Neutrophil (primary cell): ENCODE results near the gene GTF3C2.
"Not testable (repeated sequence)": the region's sequence is repeated elsewhere in the genome, so short reads cannot be mapped to it uniquely, and the experiment has no call there.

Experiments used
- H3K27ac ChIP-seq: fragments of 200-600 bp; sonication (generic); 2 replicates; pipeline ENCODE4 v1.5.1; 2016; ENCODE audit warnings: mild to moderate bottlenecking, moderate library complexity
- H3K27me3 ChIP-seq: fragments of 200-600 bp; sonication (generic); 2 replicates; pipeline ENCODE4 v1.6.0; 2016; ENCODE audit warnings: mild to moderate bottlenecking
- H3K36me3 ChIP-seq: fragments of 200-600 bp; sonication (generic); 2 replicates; pipeline ENCODE4 v1.5.1; 2017
- H3K4me1 ChIP-seq, 2 experiments: fragments of 200-600 bp in 1 of 2; sonication (generic) in 1 of 2; 1 replicate in 1 of 2; 2 replicates in 1 of 2; pipeline versions ENCODE4 v1.5.1 to v1.6.1; 2013 to 2016; ENCODE audit warnings: low read depth in 1 of 2, low read length in 1 of 2, mild to moderate bottlenecking in 1 of 2, moderate library complexity in 1 of 2; ENCODE audit not compliant: control insufficient read depth in 1 of 2, insufficient read depth in 1 of 2
- H3K4me3 ChIP-seq, 2 experiments: fragments of 200-600 bp in 1 of 2; sonication (generic) in 1 of 2; 1 replicate in 1 of 2; 2 replicates in 1 of 2; pipeline ENCODE4 v1.5.1; 2013 to 2016; ENCODE audit warnings: low read depth in 1 of 2, low read length in 1 of 2, mild to moderate bottlenecking in 1 of 2, moderate library complexity in 1 of 2
- H3K9me3 ChIP-seq: fragments of 200-600 bp; sonication (generic); 2 replicates; pipeline ENCODE4 v1.5.1; 2016
- TF ChIP-seq, protein P1 (sequence below): fragments of 200-600 bp; sonication (generic); IDR thresholded peaks from 2 replicates; pipeline ENCODE4 v1.5.1; 2016; ENCODE audit warnings: antibody characterized with exemption

Gene GTF3C2

DNA sequence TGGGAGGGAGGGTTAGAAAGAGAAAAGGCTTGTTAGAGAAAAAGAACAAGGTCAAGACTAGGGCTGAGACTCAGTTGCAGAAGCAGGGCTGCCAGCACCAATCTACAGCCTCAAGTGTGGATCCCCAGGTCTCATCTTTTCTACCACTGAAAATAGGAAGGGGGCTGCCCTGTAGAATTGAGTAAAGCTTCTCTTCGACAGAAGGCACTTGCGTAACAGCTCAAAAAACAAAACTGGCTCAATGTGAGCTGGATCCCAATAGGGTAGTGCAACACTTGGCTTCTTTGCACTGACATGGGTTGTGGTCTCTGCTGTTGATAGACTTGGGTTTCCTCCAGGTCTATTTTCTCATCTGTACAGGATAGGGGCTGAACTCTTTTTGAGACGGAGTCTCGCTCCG lies 31.8 kb downstream of the GTF3C2 start:
- H3K27ac ChIP-seq = no peak overlapping the region
- H3K9me3 ChIP-seq = no peaks in the 10 kb centered on the region
- H3K36me3 ChIP-seq = peaks cover 36% of the 10 kb centered on the region
- peaks cover 16 to 19% of the 10 kb centered on the region in 2 experiments for H3K4me1 ChIP-seq
- no peak overlapping the region for H3K4me3 ChIP-seq
- TF ChIP-seq, protein P1, sequence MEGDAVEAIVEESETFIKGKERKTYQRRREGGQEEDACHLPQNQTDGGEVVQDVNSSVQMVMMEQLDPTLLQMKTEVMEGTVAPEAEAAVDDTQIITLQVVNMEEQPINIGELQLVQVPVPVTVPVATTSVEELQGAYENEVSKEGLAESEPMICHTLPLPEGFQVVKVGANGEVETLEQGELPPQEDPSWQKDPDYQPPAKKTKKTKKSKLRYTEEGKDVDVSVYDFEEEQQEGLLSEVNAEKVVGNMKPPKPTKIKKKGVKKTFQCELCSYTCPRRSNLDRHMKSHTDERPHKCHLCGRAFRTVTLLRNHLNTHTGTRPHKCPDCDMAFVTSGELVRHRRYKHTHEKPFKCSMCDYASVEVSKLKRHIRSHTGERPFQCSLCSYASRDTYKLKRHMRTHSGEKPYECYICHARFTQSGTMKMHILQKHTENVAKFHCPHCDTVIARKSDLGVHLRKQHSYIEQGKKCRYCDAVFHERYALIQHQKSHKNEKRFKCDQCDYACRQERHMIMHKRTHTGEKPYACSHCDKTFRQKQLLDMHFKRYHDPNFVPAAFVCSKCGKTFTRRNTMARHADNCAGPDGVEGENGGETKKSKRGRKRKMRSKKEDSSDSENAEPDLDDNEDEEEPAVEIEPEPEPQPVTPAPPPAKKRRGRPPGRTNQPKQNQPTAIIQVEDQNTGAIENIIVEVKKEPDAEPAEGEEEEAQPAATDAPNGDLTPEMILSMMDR = no peak
- H3K27me3 ChIP-seq = no peaks in the 10 kb centered on the region

DNA sequence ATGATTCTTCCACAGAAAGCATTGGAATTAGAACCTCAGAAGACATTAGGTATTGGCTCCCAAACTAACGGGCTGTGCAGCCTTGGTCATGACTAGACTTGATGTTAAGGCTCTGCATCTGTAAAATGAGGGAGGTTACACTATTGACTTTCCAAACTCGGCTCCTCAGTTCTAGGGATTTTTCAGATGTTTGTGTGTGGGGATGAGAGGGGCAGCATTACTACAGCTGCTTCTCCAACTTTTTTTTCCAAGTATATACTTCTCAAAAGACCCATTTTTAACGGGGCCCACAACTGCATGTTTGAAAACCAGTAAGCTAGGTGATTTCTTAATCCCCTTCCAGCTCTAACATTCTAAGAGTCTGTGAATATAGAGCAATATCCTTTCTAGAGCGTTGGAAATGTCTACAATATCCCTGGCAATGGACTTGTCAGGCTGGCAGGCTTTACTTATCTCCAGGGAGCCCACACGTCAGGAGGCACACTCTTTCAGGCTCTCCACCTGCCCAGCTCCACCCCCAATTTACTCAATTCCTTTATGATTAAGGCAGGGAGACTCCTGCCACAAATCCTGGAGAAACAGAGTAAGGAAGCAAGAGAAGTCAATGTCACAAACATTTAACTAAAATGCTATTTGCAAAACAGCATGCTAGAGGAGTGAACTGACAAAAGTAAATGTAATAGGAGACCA lies 32.8 kb downstream of the GTF3C2 start:
- peak overlapping the region; percentile 89 for H3K27ac ChIP-seq
- peaks cover 16 to 19% of the 10 kb centered on the region in 2 experiments for H3K4me1 ChIP-seq
- no peaks in the 10 kb centered on the region for H3K27me3 ChIP-seq
- TF ChIP-seq, protein P1 = no peak
- peak overlapping the region; percentile 71 to 89 for H3K4me3 ChIP-seq
- H3K36me3 ChIP-seq = peaks cover 27% of the 10 kb centered on the region
- no peaks in the 10 kb centered on the region for H3K9me3 ChIP-seq

DNA sequence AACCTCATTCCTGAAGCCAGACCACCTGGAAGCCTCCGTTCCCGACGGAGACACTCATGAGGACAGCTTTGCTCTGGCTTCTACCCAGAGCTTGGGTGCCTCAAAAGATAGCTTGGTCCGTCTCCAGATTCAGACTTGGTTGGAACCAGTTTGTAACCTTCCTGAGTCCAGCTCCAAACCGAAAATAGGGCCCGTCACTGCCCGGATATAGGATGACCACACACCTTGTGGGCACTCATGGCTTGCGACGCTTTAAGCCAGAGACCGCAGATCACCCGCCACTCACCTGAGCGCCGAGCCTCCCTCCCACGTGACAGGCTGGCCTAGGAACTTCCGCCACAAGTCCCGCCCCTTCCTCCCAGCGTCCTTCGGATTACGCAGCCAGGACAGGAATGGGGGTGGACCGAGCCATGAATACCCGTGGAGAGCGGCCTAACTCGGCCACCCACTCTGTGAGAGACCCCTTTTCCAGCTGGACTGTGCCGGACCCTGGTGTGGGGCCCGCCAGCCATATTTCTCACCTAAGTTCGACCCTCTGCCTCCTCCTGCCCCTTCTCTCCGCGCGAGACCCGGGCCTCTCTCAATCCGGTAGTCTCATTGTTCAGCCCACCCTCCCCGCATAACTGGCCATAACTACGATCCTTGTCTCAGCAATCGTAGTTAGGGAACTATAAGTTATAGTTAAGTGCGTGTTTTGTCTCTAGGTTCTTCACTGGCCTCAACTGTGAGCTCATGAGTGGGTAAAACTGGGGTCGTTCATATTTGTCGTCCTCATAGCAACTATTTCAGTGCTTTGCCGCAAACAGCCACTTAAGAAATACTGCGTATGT lies 33.6 kb downstream of the GTF3C2 start, which contains the start of gene MPV17:
Gene MPV17, minus strand, starts transcription at position 332 of the 830 bp plus-strand sequence. CDS start 580 bp downstream, outside the sequence.
- Histone ChIP-seq H3K4me3 (peak within 1 kb of the TSS; percentile 71 to 89), H3K27me3 (no peaks in the 10 kb centered on the region), H3K4me1 (peaks cover 16 to 19% of the 10 kb centered on the region in 2 experiments), H3K9me3 (no peaks in the 10 kb centered on the region), H3K27ac (peak within 1 kb of the TSS; percentile 89), H3K36me3 (peaks cover 19% of the 10 kb centered on the region)
- TF ChIP-seq, protein P1 = no peak

DNA sequence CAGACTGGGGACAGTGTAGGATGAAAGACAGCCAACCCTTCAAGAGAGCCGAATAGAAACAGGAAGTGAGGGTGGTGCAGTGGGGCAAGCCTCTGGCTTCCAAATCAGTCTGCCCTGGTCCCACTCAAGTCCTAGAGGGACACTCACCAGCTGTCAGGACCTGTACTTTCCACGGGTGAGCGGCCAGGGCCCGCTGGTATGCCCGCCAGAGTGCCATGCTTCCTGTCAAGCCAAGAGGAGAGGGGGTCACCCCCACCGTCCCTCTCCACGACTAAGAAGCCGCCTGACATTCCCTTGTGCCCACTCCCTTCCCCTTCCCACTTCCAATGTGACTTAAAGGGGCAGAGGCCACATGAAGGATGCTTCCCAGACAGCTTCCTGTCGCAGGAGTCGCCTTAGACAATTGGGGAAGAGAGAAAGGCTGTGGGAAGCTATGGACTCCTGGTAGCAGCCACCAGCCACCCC lies 34.2 kb downstream of the GTF3C2 start:
- Histone ChIP-seq H3K27me3 (no peaks in the 10 kb centered on the region), H3K27ac (peak overlapping the region; percentile 89), H3K36me3 (peaks cover 14% of the 10 kb centered on the region), H3K4me1 (peaks cover 16 to 19% of the 10 kb centered on the region in 2 experiments), H3K4me3 (peak overlapping the region; percentile 71 to 89), H3K9me3 (no peaks in the 10 kb centered on the region)
- TF ChIP-seq, protein P1 = no peak

DNA sequence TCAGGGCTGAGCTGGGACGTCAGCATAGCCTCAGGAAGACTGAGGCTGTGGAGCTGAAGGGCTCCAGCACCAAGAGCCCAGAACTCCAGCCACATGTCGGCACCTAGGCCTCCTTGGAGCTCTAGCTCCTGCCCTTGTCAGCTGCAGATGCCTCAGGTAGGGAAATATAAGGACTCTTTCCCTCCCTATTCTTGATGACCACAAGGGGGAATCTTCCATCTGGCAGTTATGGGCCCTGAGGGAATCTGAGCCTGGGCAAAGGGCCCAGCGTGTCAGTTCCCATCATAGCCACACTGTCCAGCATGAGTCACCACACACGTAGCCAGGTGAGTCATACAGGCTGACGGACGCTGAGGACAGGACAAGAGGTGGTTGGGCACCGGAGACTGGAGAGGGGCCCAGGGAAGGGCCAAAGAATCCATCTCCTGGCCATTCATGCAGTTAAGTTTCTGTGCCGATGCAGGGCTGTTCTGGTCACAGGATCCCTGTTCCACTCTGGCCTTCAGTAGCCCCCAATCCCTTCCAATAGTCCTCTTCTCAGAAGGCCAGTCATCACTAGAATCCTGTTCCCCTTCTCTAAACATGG lies 35.5 kb downstream of the GTF3C2 start:
- H3K4me3 ChIP-seq = no peak overlapping the region

DNA sequence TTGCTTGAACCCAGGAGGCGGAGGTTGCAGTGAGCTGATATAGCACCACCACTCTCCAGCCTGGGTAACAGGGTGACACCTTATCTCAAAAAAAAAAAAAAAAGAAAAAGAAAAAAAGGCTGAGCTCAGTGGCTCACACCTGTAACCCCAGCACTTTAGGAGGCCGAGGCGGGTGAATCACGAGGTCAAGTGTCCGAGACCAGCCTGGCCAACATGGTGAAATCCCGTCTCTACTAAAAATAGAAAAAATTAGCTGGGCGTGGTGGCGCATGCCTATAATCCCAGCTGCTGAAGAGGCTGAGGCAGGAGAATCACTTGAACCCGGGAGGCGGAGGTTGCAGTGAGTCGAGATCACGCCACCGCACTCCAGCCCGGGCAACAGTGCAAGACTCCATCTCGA lies 36.7 kb downstream of the GTF3C2 start:
- not testable (repeated sequence) for H3K27me3 ChIP-seq, H3K36me3 ChIP-seq, H3K27ac ChIP-seq, H3K9me3 ChIP-seq, H3K4me3 ChIP-seq
- peaks cover 16 to 19% of the 10 kb centered on the region in 2 experiments for H3K4me1 ChIP-seq

More for the DNA sequence above, 35.5 kb downstream of the GTF3C2 start:
- Histone ChIP-seq H3K4me1 (peaks cover 16 to 19% of the 10 kb centered on the region in 2 experiments), H3K9me3 (no peaks in the 10 kb centered on the region), H3K27me3 (no peaks in the 10 kb centered on the region), H3K27ac (no peak overlapping the region), H3K36me3 (peaks cover 10% of the 10 kb centered on the region)
- TF ChIP-seq, protein P1 = no peak
